HepG2 (cell line): ENCODE measurements around the gene SPON1. TPM values are rescaled to one million over a fixed set of nuclear protein-coding genes. Genes with fewer than 3 reads are reported as not detected.

Experiments
- ARHGAP35 ChIP-seq: sonication (generic); formaldehyde crosslinking; IDR thresholded peaks from 2 replicates; pipeline ENCODE4 v1.9.0; 2022; ENCODE audit warnings: mild to moderate bottlenecking, inconsistent platforms, moderate library complexity, missing genetic modification reagents, borderline replicate concordance
- IRF2 ChIP-seq: IDR thresholded peaks from 2 replicates; pipeline ENCODE4 v1.6.1; 2018; ENCODE audit warnings: missing genetic modification reagents, missing compliant biosample characterization
- JARID2 ChIP-seq: sonication (generic); formaldehyde crosslinking; IDR thresholded peaks from 2 replicates; pipeline ENCODE4 v1.8.1; 2023; ENCODE audit warnings: missing genetic modification reagents, inconsistent platforms; ENCODE audit not compliant: insufficient replicate concordance
- KDM2A ChIP-seq: sonication (generic); formaldehyde crosslinking; IDR thresholded peaks from 2 replicates; pipeline ENCODE4 v1.4.0; 2020; ENCODE audit warnings: low read depth, missing genetic modification reagents, borderline replicate concordance
- REST ChIP-seq, 2 experiments: IDR thresholded peaks; 2 replicates each; pipeline ENCODE4 v1.6.1; 2011 to 2012; ENCODE audit warnings: low read length in 2 of 2, borderline replicate concordance in 1 of 2, low read depth in 1 of 2, mild to moderate bottlenecking in 1 of 2, moderate library complexity in 1 of 2
- SOX5 ChIP-seq: IDR thresholded peaks from 2 replicates; pipeline ENCODE4 v1.6.1; 2016; ENCODE audit warnings: borderline replicate concordance
- TCF7 ChIP-seq: sonication (generic); IDR thresholded peaks from 2 replicates; pipeline ENCODE4 v1.6.1; 2016; ENCODE audit warnings: antibody characterized with exemption, low read depth
- ZFY ChIP-seq: sonication (generic); formaldehyde crosslinking; IDR thresholded peaks from 2 replicates; pipeline ENCODE4 v1.4.0; 2020; ENCODE audit warnings: missing genetic modification reagents
- ZKSCAN8 ChIP-seq: IDR thresholded peaks from 2 replicates; pipeline ENCODE4 v1.6.1; 2016; ENCODE audit warnings: borderline replicate concordance, missing genetic modification reagents, missing compliant biosample characterization
- ZNF33B ChIP-seq: sonication (generic); formaldehyde crosslinking; IDR thresholded peaks from 2 replicates; pipeline ENCODE4 v1.5.1; 2020; ENCODE audit warnings: mild to moderate bottlenecking, missing genetic modification reagents
- ZNF83 ChIP-seq: sonication (generic); formaldehyde crosslinking; IDR thresholded peaks from 2 replicates; pipeline ENCODE4 v1.4.0; 2020; ENCODE audit warnings: missing genetic modification reagents, mild to moderate bottlenecking, borderline replicate concordance
- polyA plus RNA-seq, 8 experiments: library from polyadenylated mRNA; depleted of rRNA in 3 of 8; stranded (reverse) in 7 of 8; unstranded in 1 of 8; fragments of >200 nt; fragmentation: Illumina TruSeq in 4 of 8; extraction: Trizol in 4 of 8; gene quantifications; 2 replicates each; pipeline versions ENCODE4 v1.2.1 to v1.2.3, GENCODE V29; 2011 to 2016; ENCODE audit warnings: low read depth in 4 of 8, missing spikeins in 1 of 8, mixed read lengths in 1 of 8; ENCODE audit not compliant: insufficient read depth in 1 of 8
- total RNA-seq, 5 experiments: library from RNA; depleted of rRNA; stranded (reverse); fragments of >200 nt; fragmentation: Illumina TruSeq; extraction: Trizol; gene quantifications; 2 replicates each; pipeline ENCODE4 v1.2.3, GENCODE V29; 2016; ENCODE audit warnings: low read depth in 1 of 5
- TF ChIP-seq, protein P1 (sequence below): sonication (generic); formaldehyde crosslinking; IDR thresholded peaks from 2 replicates; pipeline ENCODE4 v1.9.0; 2021; ENCODE audit warnings: missing genetic modification reagents, borderline replicate concordance

Gene SPON1
- total and polyA plus RNA-seq, 2 of the 13 experiments (the other 11 are each of a cell fraction or from before 2014, with no cell fraction given): not detected

- TF ChIP-seq, protein P1, sequence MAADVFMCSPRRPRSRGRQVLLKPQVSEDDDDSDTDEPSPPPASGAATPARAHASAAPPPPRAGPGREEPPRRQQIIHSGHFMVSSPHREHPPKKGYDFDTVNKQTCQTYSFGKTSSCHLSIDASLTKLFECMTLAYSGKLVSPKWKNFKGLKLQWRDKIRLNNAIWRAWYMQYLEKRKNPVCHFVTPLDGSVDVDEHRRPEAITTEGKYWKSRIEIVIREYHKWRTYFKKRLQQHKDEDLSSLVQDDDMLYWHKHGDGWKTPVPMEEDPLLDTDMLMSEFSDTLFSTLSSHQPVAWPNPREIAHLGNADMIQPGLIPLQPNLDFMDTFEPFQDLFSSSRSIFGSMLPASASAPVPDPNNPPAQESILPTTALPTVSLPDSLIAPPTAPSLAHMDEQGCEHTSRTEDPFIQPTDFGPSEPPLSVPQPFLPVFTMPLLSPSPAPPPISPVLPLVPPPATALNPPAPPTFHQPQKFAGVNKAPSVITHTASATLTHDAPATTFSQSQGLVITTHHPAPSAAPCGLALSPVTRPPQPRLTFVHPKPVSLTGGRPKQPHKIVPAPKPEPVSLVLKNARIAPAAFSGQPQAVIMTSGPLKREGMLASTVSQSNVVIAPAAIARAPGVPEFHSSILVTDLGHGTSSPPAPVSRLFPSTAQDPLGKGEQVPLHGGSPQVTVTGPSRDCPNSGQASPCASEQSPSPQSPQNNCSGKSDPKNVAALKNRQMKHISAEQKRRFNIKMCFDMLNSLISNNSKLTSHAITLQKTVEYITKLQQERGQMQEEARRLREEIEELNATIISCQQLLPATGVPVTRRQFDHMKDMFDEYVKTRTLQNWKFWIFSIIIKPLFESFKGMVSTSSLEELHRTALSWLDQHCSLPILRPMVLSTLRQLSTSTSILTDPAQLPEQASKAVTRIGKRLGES (CRISPR knock-in tag): no peak
- TF ChIP-seq ZNF33B (CRISPR knock-in tag): no peak
- TF ChIP-seq ZNF83 (CRISPR knock-in tag): no peak
- no peak for TF ChIP-seq ARHGAP35 (CRISPR knock-in tag)
- TF ChIP-seq JARID2: no peak
- TF ChIP-seq TCF7: no peak
- no peak for TF ChIP-seq ZFY (CRISPR knock-in tag)
- TF ChIP-seq ZKSCAN8 (CRISPR knock-in tag): no peak
- TF ChIP-seq REST (IDR thresholded peaks at IDR 0.05; ENCODE audit: borderline replicate concordance in 1 of 2, low read depth in 1 of 2, low read length in 2 of 2): no peak
- TF ChIP-seq SOX5 (CRISPR knock-in tag): no peak
- no peak for TF ChIP-seq KDM2A
- no peak for TF ChIP-seq IRF2 (CRISPR knock-in tag)
Measured at GRCh38 chr11:14079011-14079410, 116.5 kb downstream of the SPON1 start (continued).
